ENCODE results near the gene ANKS1A.
"Not testable (repeated sequence)": the region's sequence is repeated elsewhere in the genome, so short reads cannot be mapped to it uniquely, and the experiment has no call there.

The ANKS1A gene

GRCh38 chr6:34884073-34884472 is 5.0 kb upstream of the ANKS1A start:
- DNase-seq (ENCODE audit: low read depth in 2 of 2) = not testable (repeated sequence)

GRCh38 chr6:34884996-34885395 is 4.1 kb upstream of the ANKS1A start:
- no peak for DNase-seq (ENCODE audit: low read depth in 2 of 2)

- not testable (repeated sequence) for DNase-seq (ENCODE audit: low read depth in 2 of 2)
Measured at GRCh38 chr6:34885837-34886236, 3.2 kb upstream of the ANKS1A start.

GRCh38 chr6:34887753-34888513 is 1.1 kb upstream of the ANKS1A start, which contains the start of gene TAF11:
Gene TAF11, minus strand, starts transcription at chr6:34888042. Its CDS starts 85 bp downstream, at chr6:34887957.
- DNase-seq (ENCODE audit: low read depth in 2 of 2) = peak; percentile 85 to 88

GRCh38 chr6:34888514-34888856 is 570 bp upstream of the ANKS1A start:
- no peak for DNase-seq (ENCODE audit: low read depth in 2 of 2)

- DNase-seq (ENCODE audit: low read depth in 2 of 2) = no peak
Measured at GRCh38 chr6:34890533-34890925, 1.5 kb downstream of the ANKS1A start.

GRCh38 chr6:34891296-34891695 is 2.2 kb downstream of the ANKS1A start:
- no peak for DNase-seq (ENCODE audit: low read depth in 2 of 2)

- no peak for DNase-seq (ENCODE audit: low read depth in 2 of 2)
Measured at GRCh38 chr6:34894693-34895092, 5.6 kb downstream of the ANKS1A start.

GRCh38 chr6:34897130-34897529 is 8.1 kb downstream of the ANKS1A start:
- DNase-seq (ENCODE audit: low read depth in 2 of 2) = no peak

GRCh38 chr6:34897716-34898115 is 8.7 kb downstream of the ANKS1A start:
- DNase-seq (ENCODE audit: low read depth in 2 of 2) = no peak

GRCh38 chr6:34899748-34900147 is 10.7 kb downstream of the ANKS1A start:
- not testable (repeated sequence) for DNase-seq (ENCODE audit: low read depth in 2 of 2)

GRCh38 chr6:34900321-34901031 is 11.4 kb downstream of the ANKS1A start:
- no peak for DNase-seq (ENCODE audit: low read depth in 2 of 2)

- no peak for DNase-seq (ENCODE audit: low read depth in 2 of 2)
Measured at GRCh38 chr6:34901930-34902329, 12.9 kb downstream of the ANKS1A start.

GRCh38 chr6:34904990-34905613 is 16.0 kb downstream of the ANKS1A start:
- DNase-seq (ENCODE audit: low read depth in 2 of 2) = no peak

GRCh38 chr6:34906826-34907225 is 17.8 kb downstream of the ANKS1A start:
- DNase-seq (ENCODE audit: low read depth in 2 of 2) = no peak

- DNase-seq (ENCODE audit: low read depth in 2 of 2) = no peak
Measured at GRCh38 chr6:34908194-34908593, 19.1 kb downstream of the ANKS1A start.

- no peak for DNase-seq (ENCODE audit: low read depth in 2 of 2)
Measured at GRCh38 chr6:34909320-34909883, 20.3 kb downstream of the ANKS1A start.

GRCh38 chr6:34911822-34912221 is 22.8 kb downstream of the ANKS1A start:
- no peak for DNase-seq (ENCODE audit: low read depth in 2 of 2)

- DNase-seq (ENCODE audit: low read depth in 2 of 2) = peak in 1 of 2 donors; percentile 11
Measured at GRCh38 chr6:34912715-34913464, 23.8 kb downstream of the ANKS1A start.

- DNase-seq (ENCODE audit: low read depth in 2 of 2) = no peak
Measured at GRCh38 chr6:34914358-34914757, 25.3 kb downstream of the ANKS1A start.

- no peak for DNase-seq (ENCODE audit: low read depth in 2 of 2)
Measured at GRCh38 chr6:34916348-34916967, 27.4 kb downstream of the ANKS1A start.

Data from stimulated activated CD4-positive, alpha-beta T cell treated with anti-CD3 and anti-CD28 coated beads, Interleukin-4, amount 100 ng/mL, for 48 hours (primary cell).